ENCODE measurements around the gene FHAD1.

GRCh38 chr1:15276691-15277446, 29.8 kb downstream of the FHAD1 start:
- TF ChIP-seq CTCF (IDR thresholded peaks at IDR 0.05; ENCODE audit: low read depth, low read length, missing input control) (no peak), EGR1 (IDR thresholded peaks at IDR 0.05; ENCODE audit: low read depth in 2 of 2) (no peak), YY1 (IDR thresholded peaks at IDR 0.05) (no peak), REST (IDR thresholded peaks at IDR 0.05) (no peak), GABPA (IDR thresholded peaks at IDR 0.05 in 1 of 2, conservative IDR thresholded peaks at IDR 0.05 in 1 of 2) (no peak), MAX (IDR thresholded peaks at IDR 0.05) (no peak), TAF1 (conservative IDR thresholded peaks at IDR 0.05) (no peak), RAD21 (IDR thresholded peaks at IDR 0.05) (no peak), SP1 (IDR thresholded peaks at IDR 0.05) (no peak), HNF4G (IDR thresholded peaks at IDR 0.05) (no peak), JUND (IDR thresholded peaks at IDR 0.05) (no peak), FOXA1 (IDR thresholded peaks at IDR 0.05) (no peak), ATF3 (IDR thresholded peaks at IDR 0.05) (no peak), HNF4A (conservative IDR thresholded peaks at IDR 0.05) (no peak)

Measured in liver (tissue), 3 donors.